Liver (tissue), 9 donors: Measurements from ENCODE around the gene HIP1. TPM values are rescaled to one million over a fixed set of nuclear protein-coding genes. Genes with fewer than 3 reads are reported as not detected.

ENCODE experiments used
- DNase-seq: peaks from one replicate; pipeline ENCODE4 v3.0.0-alpha.2; 2017; ENCODE audit warnings: low spot score
- H3K27ac ChIP-seq, 2 donors: one replicate each; pipeline ENCODE4 v1.7.0; 2013; ENCODE audit warnings: inconsistent platforms in 2 of 2, low read length in 2 of 2, control low read depth in 1 of 2, low read depth in 1 of 2, mild to moderate bottlenecking in 1 of 2
- H3K27me3 ChIP-seq, 4 donors: one replicate each; pipeline versions ENCODE4 v1.6.1 to v1.7.0; 2013; ENCODE audit warnings: low read length in 3 of 4, inconsistent platforms in 1 of 4, mild to moderate bottlenecking in 1 of 4, moderate library complexity in 1 of 4; ENCODE audit not compliant: control insufficient read depth in 4 of 4, insufficient read depth in 4 of 4
- H3K36me3 ChIP-seq, 4 donors: one replicate each; pipeline versions ENCODE4 v1.6.1 to v1.7.0; 2013; ENCODE audit warnings: low read length in 3 of 4, mild to moderate bottlenecking in 3 of 4, low read depth in 1 of 4, moderate library complexity in 1 of 4; ENCODE audit not compliant: control insufficient read depth in 4 of 4, insufficient read depth in 3 of 4
- H3K4me1 ChIP-seq, 4 donors: one replicate each; pipeline versions ENCODE4 v1.6.1 to v1.7.0; 2013; ENCODE audit warnings: low read length in 3 of 4, mild to moderate bottlenecking in 3 of 4, moderate library complexity in 1 of 4; ENCODE audit not compliant: control insufficient read depth in 4 of 4, insufficient read depth in 4 of 4
- H3K4me3 ChIP-seq, 3 donors: one replicate each; pipeline versions ENCODE4 v1.6.1 to v1.7.0; 2013; ENCODE audit warnings: low read length in 3 of 3, control low read depth in 1 of 3, low read depth in 1 of 3, mild to moderate bottlenecking in 1 of 3
- H3K9ac ChIP-seq, 2 donors: one replicate each; pipeline ENCODE4 v1.7.0; 2013; ENCODE audit warnings: low read length in 2 of 2, mild to moderate bottlenecking in 2 of 2, moderate library complexity in 2 of 2, control low read depth in 1 of 2, low read depth in 1 of 2
- H3K9me3 ChIP-seq, 4 donors: one replicate each; pipeline versions ENCODE4 v1.6.1 to v1.7.0; 2013; ENCODE audit warnings: low read length in 3 of 4; ENCODE audit not compliant: control insufficient read depth in 4 of 4
- ATF3 ChIP-seq: IDR thresholded peaks from 2 replicates; pipeline ENCODE4 v1.6.1; 2016; ENCODE audit warnings: antibody characterized with exemption
- EGR1 ChIP-seq, 2 donors: IDR thresholded peaks; 2 replicates each; pipeline ENCODE4 v1.6.1; 2016 to 2018; ENCODE audit warnings: antibody characterized with exemption in 2 of 2, low read depth in 2 of 2
- FOXA1 ChIP-seq: IDR thresholded peaks from 2 replicates; pipeline ENCODE4 v1.6.1; 2016; ENCODE audit warnings: antibody characterized with exemption
- FOXA2 ChIP-seq: IDR thresholded peaks from 2 replicates; pipeline ENCODE4 v1.6.1; 2016; ENCODE audit warnings: antibody characterized with exemption
- GABPA ChIP-seq, 2 donors: IDR thresholded peaks in 1 of 2; conservative IDR thresholded peaks in 1 of 2; 2 replicates each; pipeline ENCODE4 v1.6.1; 2016; ENCODE audit warnings: antibody characterized with exemption in 2 of 2, mild to moderate bottlenecking in 1 of 2, moderate library complexity in 1 of 2
- HNF4A ChIP-seq, 2 donors: conservative IDR thresholded peaks; 2 replicates each; pipeline ENCODE4 v1.6.1; 2016; ENCODE audit warnings: antibody characterized with exemption in 2 of 2, mild to moderate bottlenecking in 2 of 2
- HNF4G ChIP-seq: IDR thresholded peaks from 2 replicates; pipeline ENCODE4 v1.6.1; 2016; ENCODE audit warnings: antibody characterized with exemption
- JUND ChIP-seq, 2 donors: IDR thresholded peaks; 2 replicates each; pipeline ENCODE4 v1.6.1; 2016; ENCODE audit warnings: antibody characterized with exemption in 2 of 2
- MAX ChIP-seq: IDR thresholded peaks from 2 replicates; pipeline ENCODE4 v1.6.1; 2016; ENCODE audit warnings: antibody characterized with exemption
- NR2F2 ChIP-seq: IDR thresholded peaks from 2 replicates; pipeline ENCODE4 v1.6.1; 2016; ENCODE audit warnings: antibody characterized with exemption
- RAD21 ChIP-seq, 2 donors: IDR thresholded peaks; 2 replicates each; pipeline ENCODE4 v1.6.1; 2016; ENCODE audit warnings: antibody characterized with exemption in 2 of 2, mild to moderate bottlenecking in 2 of 2
- RXRA ChIP-seq, 2 donors: IDR thresholded peaks; 2 replicates each; pipeline ENCODE4 v1.6.1; 2017 to 2018; ENCODE audit warnings: antibody characterized with exemption in 2 of 2, mild to moderate bottlenecking in 1 of 2
- SP1 ChIP-seq: IDR thresholded peaks from 2 replicates; pipeline ENCODE4 v1.6.1; 2018; ENCODE audit warnings: antibody characterized with exemption, mild to moderate bottlenecking
- TAF1 ChIP-seq: conservative IDR thresholded peaks from 2 replicates; pipeline ENCODE4 v1.6.1; 2016; ENCODE audit warnings: antibody characterized with exemption, mild to moderate bottlenecking
- ZBTB33 ChIP-seq: IDR thresholded peaks from 2 replicates; pipeline ENCODE4 v1.6.1; 2016; ENCODE audit warnings: antibody characterized with exemption
- WGBS: extraction: QIAGEN DNeasy Blood & Tissue Kit; methylation state at CpG from one replicate; pipeline ENCODE4 v1.1.7; 2013; 5-methylcytosine and 5-hydroxymethylcytosine counted together
- polyA plus RNA-seq, 2 donors: library from polyadenylated mRNA; stranded (reverse) in 1 of 2; unstranded in 1 of 2; fragments of 200-250 nt in 1 of 2; fragments of >200 nt in 1 of 2; fragmentation: Nextera tagmentation in 1 of 2; extraction: Ambion mirVana in 1 of 2; gene quantifications; one replicate each; pipeline versions ENCODE4 v1.2.1 to v1.2.3, GENCODE V29; 2013 to 2015
- total RNA-seq, 2 donors: library from RNA; depleted of rRNA; stranded (reverse); fragments of >200 nt; gene quantifications; one replicate each; pipeline ENCODE4 v1.2.3, GENCODE V29; 2014
- TF ChIP-seq, protein P1 (sequence below): fragments of 150-350 bp; IDR thresholded peaks from 2 replicates; pipeline ENCODE4 v1.5.1; 2017; ENCODE audit warnings: improper control_type of control experiment, low read depth, low read length; ENCODE audit not compliant: missing input control
- TF ChIP-seq, protein P2 (sequence below): IDR thresholded peaks from 2 replicates; pipeline ENCODE4 v1.6.1; 2016; ENCODE audit warnings: antibody characterized with exemption, mild to moderate bottlenecking
- donor health status: healthy.
- donor health status: healthy.
- donor health status: healthy.
- donor health status: healthy.
- donor health status: healthy.

HIP1 gene
- total and polyA plus RNA-seq, 4 donors, result 3.8 to 13.6 (median 7.8) TPM

GRCh38 chr7:75546237-75547015 lies 192.3 kb downstream of the HIP1 start:
- H3K9ac ChIP-seq, result no peak overlapping the region
- DNase-seq, result no peak
- H3K36me3 ChIP-seq, result peaks cover 15 to 60% (median 37%) of the 10 kb centered on the region in 4 donors
- H3K27me3 ChIP-seq, result no peaks in the 10 kb centered on the region
- no peak overlapping the region for H3K27ac ChIP-seq
- no peaks in the 10 kb centered on the region for H3K4me1 ChIP-seq
- no peak for TF ChIP-seq JUND (IDR thresholded peaks at IDR 0.05)
- no peak for TF ChIP-seq EGR1 (IDR thresholded peaks at IDR 0.05; ENCODE audit: low read depth in 2 of 2)
- TF ChIP-seq NR2F2, result no peak
- TF ChIP-seq ZBTB33, result no peak
- TF ChIP-seq, protein P1, sequence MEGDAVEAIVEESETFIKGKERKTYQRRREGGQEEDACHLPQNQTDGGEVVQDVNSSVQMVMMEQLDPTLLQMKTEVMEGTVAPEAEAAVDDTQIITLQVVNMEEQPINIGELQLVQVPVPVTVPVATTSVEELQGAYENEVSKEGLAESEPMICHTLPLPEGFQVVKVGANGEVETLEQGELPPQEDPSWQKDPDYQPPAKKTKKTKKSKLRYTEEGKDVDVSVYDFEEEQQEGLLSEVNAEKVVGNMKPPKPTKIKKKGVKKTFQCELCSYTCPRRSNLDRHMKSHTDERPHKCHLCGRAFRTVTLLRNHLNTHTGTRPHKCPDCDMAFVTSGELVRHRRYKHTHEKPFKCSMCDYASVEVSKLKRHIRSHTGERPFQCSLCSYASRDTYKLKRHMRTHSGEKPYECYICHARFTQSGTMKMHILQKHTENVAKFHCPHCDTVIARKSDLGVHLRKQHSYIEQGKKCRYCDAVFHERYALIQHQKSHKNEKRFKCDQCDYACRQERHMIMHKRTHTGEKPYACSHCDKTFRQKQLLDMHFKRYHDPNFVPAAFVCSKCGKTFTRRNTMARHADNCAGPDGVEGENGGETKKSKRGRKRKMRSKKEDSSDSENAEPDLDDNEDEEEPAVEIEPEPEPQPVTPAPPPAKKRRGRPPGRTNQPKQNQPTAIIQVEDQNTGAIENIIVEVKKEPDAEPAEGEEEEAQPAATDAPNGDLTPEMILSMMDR, result no peak
- TF ChIP-seq ATF3, result no peak
- no peak for TF ChIP-seq GABPA (IDR thresholded peaks at IDR 0.05 in 1 of 2, conservative IDR thresholded peaks at IDR 0.05 in 1 of 2)
- TF ChIP-seq SP1, result no peak
- TF ChIP-seq FOXA2, result no peak
- TF ChIP-seq HNF4G, result no peak
- TF ChIP-seq, protein P2, sequence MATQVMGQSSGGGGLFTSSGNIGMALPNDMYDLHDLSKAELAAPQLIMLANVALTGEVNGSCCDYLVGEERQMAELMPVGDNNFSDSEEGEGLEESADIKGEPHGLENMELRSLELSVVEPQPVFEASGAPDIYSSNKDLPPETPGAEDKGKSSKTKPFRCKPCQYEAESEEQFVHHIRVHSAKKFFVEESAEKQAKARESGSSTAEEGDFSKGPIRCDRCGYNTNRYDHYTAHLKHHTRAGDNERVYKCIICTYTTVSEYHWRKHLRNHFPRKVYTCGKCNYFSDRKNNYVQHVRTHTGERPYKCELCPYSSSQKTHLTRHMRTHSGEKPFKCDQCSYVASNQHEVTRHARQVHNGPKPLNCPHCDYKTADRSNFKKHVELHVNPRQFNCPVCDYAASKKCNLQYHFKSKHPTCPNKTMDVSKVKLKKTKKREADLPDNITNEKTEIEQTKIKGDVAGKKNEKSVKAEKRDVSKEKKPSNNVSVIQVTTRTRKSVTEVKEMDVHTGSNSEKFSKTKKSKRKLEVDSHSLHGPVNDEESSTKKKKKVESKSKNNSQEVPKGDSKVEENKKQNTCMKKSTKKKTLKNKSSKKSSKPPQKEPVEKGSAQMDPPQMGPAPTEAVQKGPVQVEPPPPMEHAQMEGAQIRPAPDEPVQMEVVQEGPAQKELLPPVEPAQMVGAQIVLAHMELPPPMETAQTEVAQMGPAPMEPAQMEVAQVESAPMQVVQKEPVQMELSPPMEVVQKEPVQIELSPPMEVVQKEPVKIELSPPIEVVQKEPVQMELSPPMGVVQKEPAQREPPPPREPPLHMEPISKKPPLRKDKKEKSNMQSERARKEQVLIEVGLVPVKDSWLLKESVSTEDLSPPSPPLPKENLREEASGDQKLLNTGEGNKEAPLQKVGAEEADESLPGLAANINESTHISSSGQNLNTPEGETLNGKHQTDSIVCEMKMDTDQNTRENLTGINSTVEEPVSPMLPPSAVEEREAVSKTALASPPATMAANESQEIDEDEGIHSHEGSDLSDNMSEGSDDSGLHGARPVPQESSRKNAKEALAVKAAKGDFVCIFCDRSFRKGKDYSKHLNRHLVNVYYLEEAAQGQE, result no peak
- no peak for TF ChIP-seq TAF1
- no peak for TF ChIP-seq RAD21 (IDR thresholded peaks at IDR 0.05)
- TF ChIP-seq FOXA1, result no peak
- no peak for TF ChIP-seq RXRA (IDR thresholded peaks at IDR 0.05)
- no peak for TF ChIP-seq MAX
- TF ChIP-seq HNF4A (conservative IDR thresholded peaks at IDR 0.05), result no peak
- no peak overlapping the region for H3K4me3 ChIP-seq
- 85% methylated on average over 15 of the region's 15 CpGs for WGBS
- H3K9me3 ChIP-seq, result no peaks in the 10 kb centered on the region
